ENCODE results near the gene CCDC107. TPM values are rescaled to one million over a fixed set of nuclear protein-coding genes. Genes with fewer than 3 reads are reported as not detected.
A peak's percentile ranks its signal among the peaks of the same experiment; 100 is the strongest.

CCDC107 gene
- total and polyA plus RNA-seq, 2 experiments from 2014 or later: 6.9 to 18.4 TPM

GRCh38 chr9:35689542-35690293, 31.6 kb downstream of the CCDC107 start, which contains the start of gene TPM2:
TPM2 (minus strand) TSS chr9:35689925; CDS start chr9:35689817, 108 bp downstream.
- Mint-ChIP-seq H3K27me3 (ENCODE audit: insufficient read depth, low read depth, poor library complexity) (peaks cover 3% of the 10 kb centered on the region), H3K36me3 (ENCODE audit: low read depth) (peaks cover 42% of the 10 kb centered on the region), H3K27ac (peak within 1 kb of the TSS; percentile 93; the same call in 1 of the 2 replicates), H3K9me3 (no peaks in the 10 kb centered on the region; the same call in 1 of the 3 replicates), H3K4me1 (peaks cover 33% of the 10 kb centered on the region), H3K4me3 (peak within 1 kb of the TSS; percentile 95)
- H3K4me3 ChIP-seq: peak within 1 kb of the TSS; percentile 94
- no peaks in the 10 kb centered on the region for H3K9me2 ChIP-seq (ENCODE audit: insufficient read depth)
- H3K79me2 ChIP-seq (replicated peaks; ENCODE audit: insufficient read depth): peaks cover 22% of the 10 kb centered on the region
- ATAC-seq: peak; percentile 67
- H3K27ac ChIP-seq (ENCODE audit: low read depth): peak within 1 kb of the TSS; percentile 87; the same call in 1 of the 2 replicates
- peak; percentile 86 for DNase-seq (ENCODE audit: low spot score)
- 0 out of 2 replicates have a peak, but pooled peaks cover 4% of the 10 kb centered on the region for H3F3A ChIP-seq (replicated peaks; ENCODE audit: low read depth)
- H3K4me2 ChIP-seq: peak within 1 kb of the TSS; percentile 96
- peaks cover 6% of the 10 kb centered on the region; the same call in 1 of the 2 replicates for H4K20me1 ChIP-seq (replicated peaks; ENCODE audit: insufficient read depth)
- no peaks in the 10 kb centered on the region for H3K27me3 ChIP-seq (ENCODE audit: insufficient read depth)
- peaks cover 13% of the 10 kb centered on the region; the same call in 1 of the 2 replicates for H3K36me3 ChIP-seq (ENCODE audit: insufficient read depth)
- H2AFZ ChIP-seq: peak within 1 kb of the TSS; percentile 92
- H3K4me1 ChIP-seq (ENCODE audit: insufficient read depth): peaks cover 17% of the 10 kb centered on the region; the same call in 1 of the 2 replicates
- no peak for TF ChIP-seq ZNF331 (CRISPR knock-in tag; IDR thresholded peaks at IDR 0.05; ENCODE audit: low read depth)
- TF ChIP-seq REST (IDR thresholded peaks at IDR 0.05; ENCODE audit: unreplicated experiment): peak; percentile 23
- TF ChIP-seq CREB1 (CRISPR knock-in tag; IDR thresholded peaks at IDR 0.05; ENCODE audit: low read depth): 0 out of 2 replicates have a peak, but pooled peaks have one; percentile 31
- TF ChIP-seq CTCF (conservative IDR thresholded peaks at IDR 0.05; ENCODE audit: low read depth in 2 of 2): no peak
- no peak for TF ChIP-seq EZH2phosphoT487 (IDR thresholded peaks at IDR 0.05; ENCODE audit: unreplicated experiment)
- TF ChIP-seq POLR2AphosphoS5 (IDR thresholded peaks at IDR 0.05; ENCODE audit: low read depth): peak; percentile 98

GRCh38 chr9:35690294-35690613, 32.2 kb downstream of the CCDC107 start:
- Mint-ChIP-seq H3K36me3 (ENCODE audit: low read depth) (peaks cover 36% of the 10 kb centered on the region), H3K4me1 (peaks cover 33% of the 10 kb centered on the region), H3K27me3 (ENCODE audit: insufficient read depth, low read depth, poor library complexity) (peaks cover 3% of the 10 kb centered on the region), H3K27ac (no peak overlapping the region), H3K9me3 (no peaks in the 10 kb centered on the region; the same call in 1 of the 3 replicates), H3K4me3 (peak overlapping the region; percentile 95)
- Histone ChIP-seq H3K4me3 (peak overlapping the region; percentile 94), H2AFZ (peak overlapping the region; percentile 59; the same call in 1 of the 2 replicates), H3K79me2 (replicated peaks; ENCODE audit: insufficient read depth) (peaks cover 22% of the 10 kb centered on the region), H3K27ac (ENCODE audit: low read depth) (peak overlapping the region; percentile 50; the same call in 1 of the 2 replicates), H3K4me2 (peak overlapping the region; percentile 96), H4K20me1 (replicated peaks; ENCODE audit: insufficient read depth) (peaks cover 6% of the 10 kb centered on the region; the same call in 1 of the 2 replicates), H3K9me2 (ENCODE audit: insufficient read depth) (no peaks in the 10 kb centered on the region), H3K36me3 (ENCODE audit: insufficient read depth) (peaks cover 10% of the 10 kb centered on the region; the same call in 1 of the 2 replicates), H3K4me1 (ENCODE audit: insufficient read depth) (peaks cover 17% of the 10 kb centered on the region; the same call in 1 of the 2 replicates), H3K27me3 (ENCODE audit: insufficient read depth) (no peaks in the 10 kb centered on the region), H3F3A (replicated peaks; ENCODE audit: low read depth) (0 out of 2 replicates have a peak, but pooled peaks cover 3% of the 10 kb centered on the region)
- ATAC-seq: peak; percentile 33
- peak; percentile 53 for DNase-seq (ENCODE audit: low spot score)
- TF ChIP-seq ETS1 (IDR thresholded peaks at IDR 0.05) (no peak), REST (IDR thresholded peaks at IDR 0.05; ENCODE audit: unreplicated experiment) (no peak), JUNB (IDR thresholded peaks at IDR 0.05; ENCODE audit: unreplicated experiment) (no peak), ZNF114 (CRISPR knock-in tag; IDR thresholded peaks at IDR 0.05) (no peak), POLR2AphosphoS5 (IDR thresholded peaks at IDR 0.05; ENCODE audit: low read depth) (no peak), CREB1 (CRISPR knock-in tag; IDR thresholded peaks at IDR 0.05; ENCODE audit: low read depth) (no peak), STAT1 (IDR thresholded peaks at IDR 0.05; ENCODE audit: unreplicated experiment) (no peak)
